Central memory CD8-positive, alpha-beta T cell (primary cell): ENCODE results near the gene TPRG1L.
"Not testable (repeated sequence)": the region's sequence is repeated elsewhere in the genome, so short reads cannot be mapped to it uniquely, and the experiment has no call there.

Experiments
- ATAC-seq: fragments of 150-1000 bp; cut with Tn5 transposase; replicated peaks from 2 replicates; pipeline ENCODE4 v1.10.0; 2022; ENCODE audit warnings: mild to moderate bottlenecking, moderate FRiP score, moderate number of reproducible peaks; ENCODE audit not compliant: poor library complexity, severe bottlenecking; ENCODE audit errors: extremely low read depth
- DNase-seq, 2 donors: peaks; one replicate each; pipeline ENCODE4 v3.0.0; 2021; ENCODE audit warnings: low spot score in 2 of 2
- H3K27ac Mint-ChIP-seq: one replicate; pipeline ENCODE4 v1.8.0; 2022; ENCODE audit warnings: low read depth, mild to moderate bottlenecking, moderate library complexity, mixed read lengths
- H3K27me3 Mint-ChIP-seq: one replicate; pipeline ENCODE4 v1.8.0; 2022; ENCODE audit warnings: mixed read lengths
- H3K36me3 Mint-ChIP-seq: one replicate; pipeline ENCODE4 v1.8.0; 2022; ENCODE audit warnings: mild to moderate bottlenecking, moderate library complexity, mixed read lengths; ENCODE audit not compliant: insufficient read depth
- H3K4me1 Mint-ChIP-seq: one replicate; pipeline ENCODE4 v1.8.0; 2022; ENCODE audit warnings: mixed read lengths
- H3K4me3 Mint-ChIP-seq: one replicate; pipeline ENCODE4 v1.8.0; 2022; ENCODE audit warnings: mild to moderate bottlenecking, moderate library complexity, mixed read lengths
- H3K9me3 Mint-ChIP-seq: one replicate; pipeline ENCODE4 v1.8.0; 2022; ENCODE audit warnings: mixed read lengths

The TPRG1L gene

GRCh38 chr1:3624200-3625136, at the start of gene TPRG1L:
Gene TPRG1L, plus strand, starts transcription at chr1:3625015. Its CDS starts 58 bp downstream, at chr1:3625073.
- peaks cover 25% of the 10 kb centered on the region for H3K36me3 Mint-ChIP-seq

GRCh38 chr1:3575515-3575914, 49.3 kb upstream of the TPRG1L start:
- H3K27me3 Mint-ChIP-seq, H3K4me1 Mint-ChIP-seq, H3K4me3 Mint-ChIP-seq, H3K9me3 Mint-ChIP-seq, H3K27ac Mint-ChIP-seq, DNase-seq, ATAC-seq, H3K36me3 Mint-ChIP-seq: not testable (repeated sequence)

More at GRCh38 chr1:3624200-3625136, at the start of gene TPRG1L:
- no peaks in the 10 kb centered on the region for H3K27me3 Mint-ChIP-seq
- H3K9me3 Mint-ChIP-seq, result no peaks in the 10 kb centered on the region
- peaks cover 52% of the 10 kb centered on the region for H3K4me1 Mint-ChIP-seq
- peak within 1 kb of the TSS; percentile 98 for H3K27ac Mint-ChIP-seq
- ATAC-seq (peak; percentile 89), DNase-seq (peak; percentile 98)
- H3K4me3 Mint-ChIP-seq, result peak within 1 kb of the TSS; percentile 100

- ATAC-seq (no peak), DNase-seq (no peak)
- Mint-ChIP-seq H3K4me1 (no peaks in the 10 kb centered on the region), H3K9me3 (no peaks in the 10 kb centered on the region), H3K27ac (no peak overlapping the region), H3K4me3 (no peak overlapping the region), H3K27me3 (no peaks in the 10 kb centered on the region), H3K36me3 (no peaks in the 10 kb centered on the region)
Observed at GRCh38 chr1:3575993-3576392, 48.8 kb upstream of the TPRG1L start.

GRCh38 chr1:3577300-3577699, 47.5 kb upstream of the TPRG1L start:
- no peak overlapping the region for H3K4me3 Mint-ChIP-seq
- no peak overlapping the region for H3K27ac Mint-ChIP-seq
- H3K9me3 Mint-ChIP-seq, result no peaks in the 10 kb centered on the region
- no peaks in the 10 kb centered on the region for H3K36me3 Mint-ChIP-seq
- DNase-seq (no peak), ATAC-seq (no peak)
- no peaks in the 10 kb centered on the region for H3K4me1 Mint-ChIP-seq
- H3K27me3 Mint-ChIP-seq, result no peaks in the 10 kb centered on the region

- Mint-ChIP-seq H3K36me3 (peaks cover 2% of the 10 kb centered on the region), H3K4me1 (no peaks in the 10 kb centered on the region), H3K27ac (no peak overlapping the region), H3K27me3 (no peaks in the 10 kb centered on the region), H3K4me3 (no peak overlapping the region), H3K9me3 (no peaks in the 10 kb centered on the region)
- no peak for ATAC-seq
- no peak for DNase-seq
Observed at GRCh38 chr1:3577711-3578432, 46.9 kb upstream of the TPRG1L start.

- no peak for ATAC-seq
- no peak overlapping the region for H3K27ac Mint-ChIP-seq
- no peaks in the 10 kb centered on the region for H3K27me3 Mint-ChIP-seq
- no peaks in the 10 kb centered on the region for H3K4me1 Mint-ChIP-seq
- no peak for DNase-seq
- peaks cover 2% of the 10 kb centered on the region for H3K36me3 Mint-ChIP-seq
- H3K9me3 Mint-ChIP-seq, result no peaks in the 10 kb centered on the region
- no peak overlapping the region for H3K4me3 Mint-ChIP-seq
Observed at GRCh38 chr1:3578433-3578805, 46.4 kb upstream of the TPRG1L start.

GRCh38 chr1:3578906-3579305, 45.9 kb upstream of the TPRG1L start:
- ATAC-seq, result no peak
- no peak for DNase-seq
- H3K27ac Mint-ChIP-seq, result no peak overlapping the region
- H3K4me3 Mint-ChIP-seq, result no peak overlapping the region
- no peaks in the 10 kb centered on the region for H3K4me1 Mint-ChIP-seq
- no peaks in the 10 kb centered on the region for H3K27me3 Mint-ChIP-seq
- peaks cover 2% of the 10 kb centered on the region for H3K36me3 Mint-ChIP-seq
- H3K9me3 Mint-ChIP-seq, result no peaks in the 10 kb centered on the region

GRCh38 chr1:3579626-3580025, 45.2 kb upstream of the TPRG1L start:
- no peak overlapping the region for H3K4me3 Mint-ChIP-seq
- no peaks in the 10 kb centered on the region for H3K27me3 Mint-ChIP-seq
- DNase-seq (no peak), ATAC-seq (no peak)
- no peaks in the 10 kb centered on the region for H3K4me1 Mint-ChIP-seq
- peaks cover 2% of the 10 kb centered on the region for H3K36me3 Mint-ChIP-seq
- no peaks in the 10 kb centered on the region for H3K9me3 Mint-ChIP-seq
- H3K27ac Mint-ChIP-seq, result no peak overlapping the region

- DNase-seq (no peak), ATAC-seq (no peak)
- H3K27ac Mint-ChIP-seq, result no peak overlapping the region
- no peaks in the 10 kb centered on the region for H3K9me3 Mint-ChIP-seq
- H3K36me3 Mint-ChIP-seq, result peaks cover 2% of the 10 kb centered on the region
- no peaks in the 10 kb centered on the region for H3K4me1 Mint-ChIP-seq
- H3K27me3 Mint-ChIP-seq, result no peaks in the 10 kb centered on the region
- H3K4me3 Mint-ChIP-seq, result no peak overlapping the region
Observed at GRCh38 chr1:3580231-3580630, 44.6 kb upstream of the TPRG1L start.

GRCh38 chr1:3581296-3582036, 43.3 kb upstream of the TPRG1L start:
- Mint-ChIP-seq H3K27me3 (no peaks in the 10 kb centered on the region), H3K27ac (no peak overlapping the region), H3K4me3 (no peak overlapping the region), H3K9me3 (no peaks in the 10 kb centered on the region), H3K4me1 (no peaks in the 10 kb centered on the region), H3K36me3 (peaks cover 2% of the 10 kb centered on the region)
- no peak for ATAC-seq
- DNase-seq, result no peak

- not testable (repeated sequence) for DNase-seq, H3K4me3 Mint-ChIP-seq, H3K27me3 Mint-ChIP-seq, H3K9me3 Mint-ChIP-seq, H3K27ac Mint-ChIP-seq, H3K4me1 Mint-ChIP-seq, ATAC-seq, H3K36me3 Mint-ChIP-seq
Observed at GRCh38 chr1:3583751-3584150, 41.1 kb upstream of the TPRG1L start.

GRCh38 chr1:3584915-3585314, 39.9 kb upstream of the TPRG1L start:
- no peak for DNase-seq
- ATAC-seq, result no peak
- H3K4me1 Mint-ChIP-seq, result no peaks in the 10 kb centered on the region
- no peak overlapping the region for H3K4me3 Mint-ChIP-seq
- H3K27me3 Mint-ChIP-seq, result no peaks in the 10 kb centered on the region
- H3K27ac Mint-ChIP-seq, result no peak overlapping the region
- H3K36me3 Mint-ChIP-seq, result peaks cover 2% of the 10 kb centered on the region
- no peaks in the 10 kb centered on the region for H3K9me3 Mint-ChIP-seq
